T-helper 9 cell (primary cell): ENCODE data around the gene TCEA2.
"Not testable (repeated sequence)": the region's sequence is repeated elsewhere in the genome, so short reads cannot be mapped to it uniquely, and the experiment has no call there.

ENCODE experiments used
- DNase-seq: peaks from one replicate; pipeline ENCODE4 v3.0.0-alpha.2; 2020

Gene TCEA2

DNA sequence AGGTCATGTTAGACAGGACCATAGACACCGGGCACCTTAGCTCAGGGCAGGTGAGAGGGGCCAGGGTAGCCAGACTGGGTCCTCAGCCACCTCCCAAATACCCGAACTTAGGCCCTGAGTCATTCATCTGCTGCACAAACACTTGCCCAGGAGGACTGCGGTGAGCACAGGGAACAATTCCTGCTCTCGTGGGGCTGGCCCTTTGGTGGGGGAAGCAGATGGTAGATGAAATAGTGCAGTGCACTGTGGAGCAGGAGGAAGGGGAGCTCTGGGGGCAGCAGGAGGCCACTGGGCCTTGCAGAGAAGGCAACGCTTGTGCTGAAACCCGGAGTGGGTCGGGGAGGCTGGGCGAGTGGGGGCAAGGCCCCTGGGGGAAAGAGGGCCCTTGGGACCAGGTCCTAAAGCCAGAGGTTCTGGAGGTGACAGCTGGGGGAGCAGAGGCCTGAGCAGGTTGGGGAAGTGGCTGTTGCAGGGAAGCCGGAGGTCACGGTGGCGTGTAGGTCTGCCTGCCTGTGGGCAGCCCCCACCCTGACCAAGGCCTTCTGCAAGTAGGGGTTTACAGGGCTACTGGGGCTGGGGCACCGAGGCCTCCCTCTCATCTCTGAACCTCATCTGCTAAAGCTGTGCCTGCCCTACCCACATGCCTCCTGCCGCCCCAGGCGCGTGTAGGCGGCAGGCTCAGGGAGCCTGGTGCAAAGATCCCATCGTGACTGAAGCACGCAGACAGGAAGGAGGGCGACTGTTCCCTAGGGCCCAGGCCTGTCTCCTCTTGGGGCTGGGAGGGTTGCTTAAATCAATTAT, 49.0 kb downstream of the TCEA2 start:
- no peak for DNase-seq

DNA sequence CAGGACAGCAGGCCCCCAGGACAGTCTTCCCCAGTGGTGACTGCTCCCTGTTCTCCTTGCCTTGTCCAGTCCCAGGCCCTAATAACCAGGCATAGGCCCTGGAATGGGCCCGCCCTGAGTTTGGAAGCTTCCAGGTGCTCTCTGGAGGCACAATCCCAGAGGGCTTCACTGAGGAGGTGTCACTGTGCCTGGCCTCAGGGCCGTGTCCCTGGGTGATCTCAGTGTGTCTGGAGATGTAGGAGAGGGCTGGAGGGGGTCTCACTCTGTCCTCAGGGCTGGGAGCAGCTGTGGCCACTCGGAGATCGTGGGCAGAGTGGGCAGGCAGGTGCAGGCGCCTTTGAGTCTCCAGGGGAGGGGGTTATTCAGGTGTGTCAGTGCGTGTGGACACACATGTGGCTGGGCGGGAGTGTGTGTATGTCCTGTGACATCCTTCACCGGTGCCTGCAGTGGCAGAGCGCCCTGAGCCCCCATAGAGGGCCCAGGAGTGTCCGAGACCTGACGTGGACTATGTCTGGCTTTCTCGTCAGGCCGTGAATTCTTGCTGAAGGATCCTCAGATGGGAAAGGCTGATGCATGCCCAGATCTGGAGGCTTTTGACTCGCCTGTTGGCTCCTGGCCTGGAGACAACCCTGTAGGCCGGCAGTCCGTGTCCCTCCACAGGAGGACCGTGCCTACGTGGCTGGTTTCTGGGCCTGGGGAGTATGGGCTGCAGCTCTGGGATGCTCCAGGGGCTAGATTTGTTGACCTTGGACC, 49.9 kb downstream of the TCEA2 start:
- DNase-seq, result no peak

DNA sequence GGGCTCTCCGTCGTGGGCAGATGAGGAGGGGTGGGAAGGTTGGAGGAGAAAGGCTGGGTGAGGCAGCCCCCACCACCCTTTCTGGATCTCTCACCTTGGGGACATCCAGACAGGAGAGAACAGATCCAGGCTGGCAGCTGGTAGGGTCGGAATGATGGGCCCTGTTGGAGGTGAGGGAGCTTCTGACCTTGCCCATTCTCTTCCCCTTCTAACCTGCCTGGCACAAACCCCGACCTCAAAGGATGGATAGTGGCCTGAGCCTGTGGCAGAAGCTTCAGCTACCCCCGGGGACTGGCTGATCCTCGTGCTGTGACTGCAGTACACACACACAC, 50.4 kb downstream of the TCEA2 start:
- DNase-seq, result no peak

DNA sequence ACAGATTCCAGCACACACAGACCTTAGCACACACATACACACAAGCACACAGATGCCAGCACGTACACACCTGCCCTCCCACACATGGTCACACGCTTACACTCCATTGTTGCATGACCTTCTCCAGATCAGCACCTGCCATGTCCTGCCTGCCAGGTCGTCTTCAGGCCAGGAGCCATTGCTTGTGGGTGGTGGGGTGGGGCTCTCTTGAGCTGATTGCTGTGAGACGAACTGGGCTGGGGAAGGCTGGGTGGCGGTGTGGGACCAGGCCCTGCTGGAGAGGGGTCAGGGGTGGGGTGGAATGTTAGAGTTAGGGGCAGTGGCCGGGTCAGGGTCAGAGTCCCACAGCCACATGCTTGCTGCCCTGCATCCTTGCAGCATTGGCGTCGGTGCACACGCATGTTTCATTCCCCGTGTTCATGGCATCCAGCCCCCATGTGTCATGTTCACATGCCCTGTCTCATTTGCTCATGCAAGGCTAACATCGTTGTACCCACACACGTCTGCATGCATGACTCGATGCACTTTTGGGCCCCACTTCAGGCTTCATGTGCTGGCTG, 50.9 kb downstream of the TCEA2 start:
- DNase-seq, result no peak

DNA sequence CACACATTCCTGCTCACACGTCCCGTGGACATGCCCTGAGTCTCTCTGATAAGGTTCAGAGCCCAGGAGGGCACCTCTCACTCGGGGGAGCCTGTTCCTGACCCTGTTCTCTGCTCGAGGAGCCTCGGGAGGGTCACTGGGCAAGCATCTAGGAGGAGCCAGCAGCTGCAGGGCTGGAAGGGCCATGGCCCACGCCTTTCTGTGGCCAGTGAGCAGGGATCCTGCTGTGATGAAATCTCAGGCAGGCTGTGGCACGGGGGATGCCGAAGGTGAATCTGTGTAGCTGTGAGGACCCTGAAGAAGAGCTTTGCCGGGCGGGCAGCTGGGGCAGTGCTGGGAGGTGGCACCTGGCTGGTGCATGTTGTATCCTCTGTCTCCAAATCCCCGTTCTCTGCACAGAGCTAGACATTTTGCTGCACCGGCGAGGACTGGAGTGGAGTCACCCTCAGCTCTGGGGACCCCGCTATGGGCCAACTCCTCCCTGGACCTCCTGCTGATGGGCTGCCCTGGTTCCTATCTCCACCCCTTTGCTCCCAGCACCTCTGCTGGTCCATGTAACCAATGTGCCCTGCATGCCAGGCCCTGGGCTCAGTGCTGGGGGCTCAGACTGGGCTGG, 51.5 kb downstream of the TCEA2 start:
- DNase-seq, result no peak

- no peak for DNase-seq
Measured at GRCh38 chr20:64115171-64115911, 52.3 kb downstream of the TCEA2 start.

GRCh38 chr20:64116016-64116415, 53.0 kb downstream of the TCEA2 start:
- no peak for DNase-seq

- DNase-seq, result no peak
Measured at GRCh38 chr20:64116541-64117431, 53.8 kb downstream of the TCEA2 start.

DNA sequence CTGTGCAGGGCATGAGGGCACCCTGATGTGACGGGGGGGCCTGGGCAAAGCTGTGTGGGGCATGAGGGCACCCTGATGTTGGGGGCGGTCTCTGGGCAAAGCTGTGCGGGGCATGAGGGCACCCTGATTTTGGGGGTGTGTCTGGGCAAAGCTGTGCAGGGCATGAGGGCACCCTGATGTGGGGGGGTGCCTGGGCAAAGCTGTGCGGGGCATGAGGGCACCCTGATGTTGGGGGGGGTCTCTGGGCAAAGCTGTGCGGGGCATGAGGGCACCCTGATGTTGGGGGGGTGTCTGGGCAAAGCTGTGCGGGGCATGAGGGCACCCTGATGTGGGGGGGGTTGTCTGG, 54.4 kb downstream of the TCEA2 start:
- not testable (repeated sequence) for DNase-seq

- no peak for DNase-seq
Measured at GRCh38 chr20:64119301-64119680, 56.3 kb downstream of the TCEA2 start.

DNA sequence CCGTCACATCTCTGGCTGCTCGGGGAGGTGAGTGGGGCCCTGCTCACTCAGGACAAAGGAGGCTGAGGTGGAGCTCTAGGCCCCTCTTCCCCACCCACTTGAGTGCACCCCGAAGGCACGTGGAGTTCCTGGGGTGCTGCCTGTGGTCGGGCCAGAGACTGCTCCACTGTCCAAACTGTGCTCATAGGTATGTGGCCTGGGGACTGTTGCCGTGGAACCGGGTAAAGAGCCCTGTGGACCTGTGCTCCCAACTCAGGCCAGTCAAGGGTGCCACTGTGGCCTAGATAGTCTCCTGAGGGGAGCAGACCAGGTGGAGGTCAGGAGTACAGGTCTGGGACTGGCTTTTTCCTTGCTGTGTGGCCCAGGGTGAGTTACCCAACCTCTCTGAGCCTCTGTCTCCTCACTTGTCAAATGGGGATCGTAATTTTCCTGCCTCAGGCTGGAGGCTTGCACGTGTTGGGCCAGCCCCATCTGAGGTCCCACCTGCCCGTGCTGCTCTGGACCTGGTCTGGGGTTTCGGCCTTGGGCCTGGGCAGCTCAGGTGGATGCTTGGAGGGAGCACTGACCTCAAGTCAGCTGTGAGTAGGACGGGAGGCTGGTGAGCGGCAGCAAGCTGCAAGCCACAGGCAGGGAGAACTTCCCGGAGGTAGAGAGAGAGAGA, 56.8 kb downstream of the TCEA2 start:
- DNase-seq, result no peak

GRCh38 chr20:64121586-64121985, 58.6 kb downstream of the TCEA2 start:
- no peak for DNase-seq
